GM12878 (cell line): ENCODE data around the gene SEPTIN11. TPM values are rescaled to one million over a fixed set of nuclear protein-coding genes. Genes with fewer than 3 reads are reported as not detected.

ENCODE experiments used
- ATAC-seq: fragments of 200-7000 bp; cut with Tn5 transposase; 3 replicates; pipeline ENCODE4 v1.9.1; 2020; ENCODE audit warnings: mild to moderate bottlenecking, moderate library complexity
- BruUV-seq: library from RNA; stranded (reverse); fragments of 400-500 nt; replicated peaks from 2 replicates; lab custom pipeline; 2021; lab: Mats Ljungman, UMichigan
- CTCF ChIA-PET: fragments of 300-600 bp; sonication (Branson Sonifier 250); formaldehyde crosslinking; extraction: SDS; loops from one replicate; lab custom pipeline; 2021; ENCODE audit warnings: inconsistent platforms; lab: Yijun Ruan, JAX
- POLR2A ChIA-PET: fragments of 350-600 bp; formaldehyde crosslinking; extraction: SDS; loops from one replicate; lab custom pipeline; 2021; ENCODE audit warnings: inconsistent platforms; lab: Charles Lee
- RAD21 ChIA-PET: fragments of 300-600 bp; sonication (Branson Sonifier 250); formaldehyde crosslinking; loops from one replicate; lab custom pipeline; 2023; ENCODE audit warnings: antibody characterized with exemption; ENCODE audit not compliant: unreplicated experiment; lab: Charles Lee
- SMC1A ChIA-PET: fragments of 300-600 bp; sonication (Branson Sonifier 250); formaldehyde crosslinking; loops from one replicate; lab custom pipeline; 2023; ENCODE audit not compliant: unreplicated experiment, uncharacterized antibody; lab: Charles Lee
- DNase-seq: peaks from one replicate; pipeline ENCODE4 v3.0.0-alpha.2; 2011; ENCODE audit warnings: low read depth, low spot score
- FAIRE-seq: peaks from 3 replicates; lab custom pipeline; 2011; peaks lifted over from hg19 to GRCh38; lab: Jason Lieb, UNC
- H2AFZ ChIP-seq: 2 replicates; pipeline ENCODE4 v1.6.0; 2011; ENCODE audit warnings: low read depth, low read length, control low read depth; ENCODE audit not compliant: control insufficient read depth
- H3K27ac ChIP-seq: 2 replicates; pipeline ENCODE4 v1.5.1; 2011; ENCODE audit warnings: control low read depth; ENCODE audit not compliant: control insufficient read depth, insufficient read depth
- H3K27me3 ChIP-seq, 2 experiments: replicated peaks in 1 of 2; 2 replicates each; pipeline versions ENCODE4 v1.6.0 to v1.6.1; 2011; ENCODE audit warnings: low read length in 1 of 2; ENCODE audit not compliant: control insufficient read depth in 2 of 2, insufficient read depth in 2 of 2
- H3K36me3 ChIP-seq, 2 experiments: 2 replicates each; pipeline ENCODE4 v1.5.1; 2011; ENCODE audit warnings: low read length in 1 of 2; ENCODE audit not compliant: control insufficient read depth in 2 of 2, insufficient read depth in 2 of 2
- H3K4me1 ChIP-seq: 2 replicates; pipeline ENCODE4 v1.6.1; 2011; ENCODE audit warnings: mild to moderate bottlenecking, low read length, moderate library complexity, mixed read lengths; ENCODE audit not compliant: control insufficient read depth, insufficient read depth
- H3K4me2 ChIP-seq: 2 replicates; pipeline ENCODE4 v1.6.0; 2011; ENCODE audit warnings: control low read depth; ENCODE audit not compliant: control insufficient read depth, insufficient read depth
- H3K4me3 ChIP-seq: fragments of 200-600 bp; sonication (generic); 2 replicates; pipeline ENCODE4 v1.5.1; 2016
- H3K79me2 ChIP-seq: 2 replicates; pipeline ENCODE4 v1.6.0; 2011; ENCODE audit warnings: low read length; ENCODE audit not compliant: control insufficient read depth, insufficient read depth
- H3K9ac ChIP-seq: 2 replicates; pipeline ENCODE4 v1.8.0; 2011; ENCODE audit warnings: low read length, control low read depth, mixed read lengths; ENCODE audit not compliant: control insufficient read depth, insufficient read depth
- H3K9me3 ChIP-seq: replicated peaks from 3 replicates; pipeline ENCODE4 v1.5.1; 2011; ENCODE audit warnings: mild to moderate bottlenecking, low read length; ENCODE audit not compliant: control insufficient read depth, insufficient read depth
- H4K20me1 ChIP-seq: 2 replicates; pipeline ENCODE4 v1.6.0; 2011; ENCODE audit not compliant: control insufficient read depth, insufficient read depth
- CBX3 ChIP-seq: fragments of 200-600 bp; sonication (generic); IDR thresholded peaks from 2 replicates; pipeline ENCODE4 v1.6.1; 2016; ENCODE audit warnings: low read depth, borderline replicate concordance
- NFYB ChIP-seq: IDR thresholded peaks from 2 replicates; pipeline ENCODE4 v1.6.1; 2011; ENCODE audit warnings: low read depth, mild to moderate bottlenecking, low read length, improper control_type of control experiment, moderate library complexity; ENCODE audit not compliant: insufficient read depth
- REST ChIP-seq: IDR thresholded peaks from 2 replicates; pipeline ENCODE4 v1.6.1; 2012; ENCODE audit warnings: mild to moderate bottlenecking, low read depth, low read length
- WGBS: methylation state at CpG from one replicate; pipeline ENCODE4 v1.1.6; 2016; ENCODE audit warnings: low lambda C conversion rate; ENCODE audit not compliant: insufficient replicate concordance, insufficient coverage; ENCODE audit errors: missing lambda C conversion rate; 5-methylcytosine and 5-hydroxymethylcytosine counted together
- in situ Hi-C: fragments of 300-500 bp; cut with MboI; formaldehyde crosslinking; loops from 9 replicates; pipeline ENCODE4 v1.14.3; 2018; ENCODE audit warnings: mixed read lengths
- intact Hi-C: fragments of 100-400 bp; cut with micrococcal nuclease; formaldehyde crosslinking; loops from one replicate; pipeline ENCODE4 v1.14.2; 2022; ENCODE audit not compliant: unreplicated experiment
- polyA plus RNA-seq, 11 experiments: library from polyadenylated mRNA; depleted of rRNA in 4 of 11; unstranded in 6 of 11; stranded (reverse) in 5 of 11; fragments of >200 nt; fragmentation: Nextera tagmentation in 4 of 11; fragmentation: Illumina TruSeq in 1 of 11; extraction: Ambion mirVana in 4 of 11; extraction: Trizol in 1 of 11; gene quantifications; 1 replicate in 1 of 11; 2 replicates in 10 of 11; pipeline versions ENCODE4 v1.2.1 to v1.2.3, GENCODE V29; 2011 to 2016; ENCODE audit warnings: inconsistent platforms in 2 of 11, missing spikeins in 2 of 11, low read depth in 1 of 11
- total RNA-seq, 4 experiments: library from RNA; depleted of rRNA in 3 of 4; stranded (reverse); fragments of >200 nt in 3 of 4; fragmentation: Illumina TruSeq in 1 of 4; extraction: Trizol in 1 of 4; gene quantifications; 2 replicates each; pipeline versions ENCODE4 v1.2.1 to v1.2.3, GENCODE V29; 2013 to 2021

SEPTIN11 gene
- total and polyA plus RNA-seq, 10 of the 15 experiments (the other 5 are each of a cell fraction or from before 2014, with no cell fraction given) = 24.7 to 160 (median 91.3) TPM

GRCh38 chr4:76996445-76996844, 46.9 kb downstream of the SEPTIN11 start:
- 95% methylated on average over 2 of the region's 2 CpGs for WGBS
- POLR2A ChIA-PET = interaction anchor here (0.7 to 3.7 kb wide), 7 partner anchors 9 to 1003 kb away, joined by 3 to 23 read pairs (median 4); no protein-coding TSS in a partner anchor
- H3K27me3 ChIP-seq = no peaks in the 10 kb centered on the region
- ATAC-seq (no peak), FAIRE-seq (no peak), DNase-seq (no peak)
- peaks cover 32% of the 10 kb centered on the region for H3K4me1 ChIP-seq
- H2AFZ ChIP-seq = no peak overlapping the region
- in situ Hi-C loops (no loop called here), intact Hi-C loops (no loop called here)
- no peaks in the 10 kb centered on the region for H4K20me1 ChIP-seq
- peaks cover 30% of the 10 kb centered on the region for H3K79me2 ChIP-seq
- SMC1A ChIA-PET = interaction anchor here (0.9 to 7.3 kb wide), 9 partner anchors 10 to 50 kb away, joined by 3 to 58 read pairs (median 8); no protein-coding TSS in a partner anchor
- RAD21 ChIA-PET = interaction anchor here (0.8 to 3.6 kb wide), 6 partner anchors 10 to 48 kb away, joined by 3 to 17 read pairs (median 10); partner anchors contain the start of gene SEPTIN11
- TF ChIP-seq REST (no peak), CBX3 (no peak), NFYB (no peak)
- no peak overlapping the region for H3K4me2 ChIP-seq
- H3K27ac ChIP-seq = no peak overlapping the region
- H3K36me3 ChIP-seq = peaks cover 4 to 18% of the 10 kb centered on the region in 2 experiments
- no peak overlapping the region for H3K9ac ChIP-seq
- H3K4me3 ChIP-seq = no peak overlapping the region
- CTCF ChIA-PET = interaction anchor here (1.6 to 5.2 kb wide), 5 partner anchors 9 to 75 kb away, joined by 4 to 30 read pairs (median 11); no protein-coding TSS in a partner anchor
- H3K9me3 ChIP-seq = no peaks in the 10 kb centered on the region
- BruUV-seq = no TSS peak
